ENCODE results near the gene TTC1. TPM values are rescaled to one million over a fixed set of nuclear protein-coding genes. Genes with fewer than 3 reads are reported as not detected.
A peak's percentile ranks its signal among the peaks of the same experiment; 100 is the strongest.

The TTC1 gene
- total and polyA plus RNA-seq, 2 of the 8 experiments (the other 6 are each of a cell fraction or from before 2014, with no cell fraction given): 25.1 to 63.9 TPM

- TF ChIP-seq EGR1 (IDR thresholded peaks at IDR 0.05; ENCODE audit: borderline replicate concordance, low read depth, low read length) (no peak), RFX5 (IDR thresholded peaks at IDR 0.05; ENCODE audit: borderline replicate concordance, low read depth, low read length) (no peak), TCF12 (IDR thresholded peaks at IDR 0.05; ENCODE audit: low read depth, low read length) (no peak), ATF3 (IDR thresholded peaks at IDR 0.05; ENCODE audit: insufficient read depth, low read depth, low read length) (peak; percentile 82), EP300 (IDR thresholded peaks at IDR 0.05; ENCODE audit: borderline replicate concordance in 1 of 2, low read depth in 2 of 2, low read length in 2 of 2) (no peak), CHD7 (IDR thresholded peaks at IDR 0.05; ENCODE audit: insufficient replicate concordance, low read length) (no peak), HDAC2 (IDR thresholded peaks at IDR 0.05; ENCODE audit: borderline replicate concordance in 1 of 2, low read depth in 2 of 2, low read length in 2 of 2) (peak in 1 of 2 experiments; percentile 85; a peak in 1 of 4 replicates), SAP30 (IDR thresholded peaks at IDR 0.05; ENCODE audit: insufficient read depth, insufficient replicate concordance, low read length) (peak; percentile 72), POU5F1 (IDR thresholded peaks at IDR 0.05; ENCODE audit: low read depth, low read length) (no peak)
Measured at GRCh38 chr5:160008877-160009590, at the start of gene TTC1 (continued).

Data from H1 (cell line).